Fibroblast of lung (primary cell): ENCODE results near the gene RIPK3. TPM values are rescaled to one million over a fixed set of nuclear protein-coding genes. Genes with fewer than 3 reads are reported as not detected.

Source experiments
- DNase-seq, 2 donors: peaks; one replicate each; pipeline versions ENCODE4 v3.0.0 to v3.0.0-alpha.2; 2010; ENCODE audit warnings: low read depth in 2 of 2
- H2AFZ ChIP-seq: 2 replicates; pipeline ENCODE4 v1.5.1; 2012; ENCODE audit warnings: low read length, control low read depth, inconsistent platforms
- H3K27ac ChIP-seq: 2 replicates; pipeline ENCODE4 v1.5.1; 2011; ENCODE audit warnings: low read length, control low read depth; ENCODE audit not compliant: insufficient read depth
- H3K27me3 ChIP-seq: 2 replicates; pipeline ENCODE4 v1.5.1; 2011; ENCODE audit warnings: mild to moderate bottlenecking, low read length; ENCODE audit not compliant: control insufficient read depth, insufficient read depth
- H3K36me3 ChIP-seq: 2 replicates; pipeline ENCODE4 v1.5.1; 2011; ENCODE audit warnings: low read length; ENCODE audit not compliant: control insufficient read depth, insufficient read depth
- H3K4me1 ChIP-seq: 2 replicates; pipeline ENCODE4 v1.5.1; 2011; ENCODE audit warnings: low read length; ENCODE audit not compliant: control insufficient read depth, insufficient read depth; ENCODE audit errors: extremely low read depth
- H3K4me2 ChIP-seq: 2 replicates; pipeline ENCODE4 v1.5.1; 2011; ENCODE audit warnings: low read length, control low read depth; ENCODE audit not compliant: insufficient read depth; ENCODE audit errors: extremely low read depth
- H3K4me3 ChIP-seq, 4 experiments: fragments of 200-600 bp in 1 of 4; sonication (generic) in 1 of 4; replicated peaks in 1 of 4; 2 replicates each; pipeline ENCODE4 v1.5.1; 2011 to 2016; ENCODE audit warnings: low read length in 4 of 4, low read depth in 3 of 4, mild to moderate bottlenecking in 3 of 4, control low read depth in 2 of 4, inconsistent platforms in 1 of 4, mixed read lengths in 1 of 4; ENCODE audit not compliant: insufficient read depth in 1 of 4; ENCODE audit errors: control extremely low read depth in 1 of 4
- H3K79me2 ChIP-seq: 2 replicates; pipeline ENCODE4 v1.5.1; 2012; ENCODE audit warnings: mild to moderate bottlenecking, low read length, inconsistent platforms; ENCODE audit not compliant: control insufficient read depth, insufficient read depth
- H3K9ac ChIP-seq: 2 replicates; pipeline ENCODE4 v1.5.1; 2011; ENCODE audit warnings: mild to moderate bottlenecking, low read length, control low read depth; ENCODE audit not compliant: insufficient read depth
- H3K9me3 ChIP-seq: 2 replicates; pipeline ENCODE4 v1.5.1; 2012; ENCODE audit warnings: low read depth, low read length; ENCODE audit not compliant: control insufficient read depth, insufficient read depth
- H4K20me1 ChIP-seq: 2 replicates; pipeline ENCODE4 v1.5.1; 2011; ENCODE audit warnings: low read length; ENCODE audit not compliant: control insufficient read depth, insufficient read depth; ENCODE audit errors: extremely low read depth
- CTCF ChIP-seq, 2 donors: IDR thresholded peaks in 1 of 2; conservative IDR thresholded peaks in 1 of 2; 1 replicate in 1 of 2; 2 replicates in 1 of 2; pipeline ENCODE4 v1.5.1; 2011 to 2012; ENCODE audit warnings: low read length in 2 of 2, control low read depth in 1 of 2, inconsistent platforms in 1 of 2, low read depth in 1 of 2, mild to moderate bottlenecking in 1 of 2
- EZH2 ChIP-seq: IDR thresholded peaks from 2 replicates; pipeline ENCODE4 v1.5.1; 2012; ENCODE audit warnings: low read length, control low read depth, mild to moderate bottlenecking; ENCODE audit errors: missing control alignments
- polyA plus RNA-seq, 2 donors: library from polyadenylated mRNA; depleted of rRNA in 1 of 2; stranded (reverse) in 1 of 2; unstranded in 1 of 2; fragments of >200 nt; gene quantifications; 2 replicates each; pipeline ENCODE4 v1.2.1, GENCODE V29; 2011 to 2012; ENCODE audit warnings: missing spikeins in 1 of 2
- total RNA-seq: library from RNA; depleted of rRNA; stranded (reverse); fragments of >200 nt; gene quantifications from 2 replicates; pipeline ENCODE4 v1.2.1, GENCODE V29; 2014

RIPK3 gene
- total and polyA plus RNA-seq, 2 donors (not counting 1 experiment from before 2014, with no cell fraction given), result 0.20 to 0.33 TPM

- Histone ChIP-seq H3K36me3 (no peaks in the 10 kb centered on the region), H3K4me3 (no peak overlapping the region), H2AFZ (no peak overlapping the region), H3K27ac (no peak overlapping the region), H3K4me1 (peaks cover 2% of the 10 kb centered on the region), H3K4me2 (peak overlapping the region; percentile 72), H3K9me3 (no peaks in the 10 kb centered on the region), H4K20me1 (no peaks in the 10 kb centered on the region), H3K27me3 (peaks cover 27% of the 10 kb centered on the region), H3K79me2 (no peaks in the 10 kb centered on the region), H3K9ac (no peak overlapping the region)
- TF ChIP-seq EZH2, result no peak
- TF ChIP-seq CTCF (conservative IDR thresholded peaks at IDR 0.05 in 1 of 2, IDR thresholded peaks at IDR 0.05 in 1 of 2; ENCODE audit: low read depth in 1 of 2, low read length in 2 of 2), result peak; percentile 82
- DNase-seq, result peak; percentile 41 to 54
Measured at GRCh38 chr14:24332268-24332993, 7.4 kb downstream of the RIPK3 start.

- H3K36me3 ChIP-seq, result no peaks in the 10 kb centered on the region
Measured at GRCh38 chr14:24331731-24332267, 8.0 kb downstream of the RIPK3 start.

More at GRCh38 chr14:24331731-24332267, 8.0 kb downstream of the RIPK3 start:
- no peak for DNase-seq
- Histone ChIP-seq H3K9ac (no peak overlapping the region), H2AFZ (no peak overlapping the region), H3K4me3 (no peak overlapping the region), H3K9me3 (no peaks in the 10 kb centered on the region), H3K4me2 (no peak overlapping the region), H3K4me1 (peaks cover 2% of the 10 kb centered on the region), H3K79me2 (no peaks in the 10 kb centered on the region), H4K20me1 (no peaks in the 10 kb centered on the region), H3K27ac (no peak overlapping the region), H3K27me3 (peaks cover 24% of the 10 kb centered on the region)
- TF ChIP-seq EZH2 (no peak), CTCF (conservative IDR thresholded peaks at IDR 0.05 in 1 of 2, IDR thresholded peaks at IDR 0.05 in 1 of 2; ENCODE audit: low read depth in 1 of 2, low read length in 2 of 2) (no peak)
